ENCODE results near the gene BICD1. TPM values are rescaled to one million over a fixed set of nuclear protein-coding genes. Genes with fewer than 3 reads are reported as not detected.

Gene BICD1
- total RNA-seq, 1 donor from 2014 or later, result 7.7 TPM

- H3K4me3 ChIP-seq (ENCODE audit: low read depth, low read length), result no peak overlapping the region
- DNase-seq (ENCODE audit: low read depth), result peak; percentile 31
- TF ChIP-seq CTCF (conservative IDR thresholded peaks at IDR 0.05; ENCODE audit: low read depth, low read length), result no peak
Measured at GRCh38 chr12:32198555-32198954, 91.9 kb downstream of the BICD1 start.

GRCh38 chr12:32201096-32201495 lies 94.4 kb downstream of the BICD1 start:
- H3K4me3 ChIP-seq (ENCODE audit: low read depth, low read length), result no peak overlapping the region
- no peak for DNase-seq (ENCODE audit: low read depth)
- no peak for TF ChIP-seq CTCF (conservative IDR thresholded peaks at IDR 0.05; ENCODE audit: low read depth, low read length)

- DNase-seq (ENCODE audit: low read depth), result no peak
- no peak for TF ChIP-seq CTCF (conservative IDR thresholded peaks at IDR 0.05; ENCODE audit: low read depth, low read length)
- H3K4me3 ChIP-seq (ENCODE audit: low read depth, low read length), result no peak overlapping the region
Measured at GRCh38 chr12:32201976-32202375, 95.3 kb downstream of the BICD1 start.

- no peak for DNase-seq (ENCODE audit: low read depth)
- H3K4me3 ChIP-seq (ENCODE audit: low read depth, low read length), result no peak overlapping the region
- TF ChIP-seq CTCF (conservative IDR thresholded peaks at IDR 0.05; ENCODE audit: low read depth, low read length), result no peak
Measured at GRCh38 chr12:32205731-32206130, 99.1 kb downstream of the BICD1 start.

GRCh38 chr12:32208355-32208754 lies 101.7 kb downstream of the BICD1 start:
- TF ChIP-seq CTCF (conservative IDR thresholded peaks at IDR 0.05; ENCODE audit: low read depth, low read length), result no peak
- no peak for DNase-seq (ENCODE audit: low read depth)
- no peak overlapping the region for H3K4me3 ChIP-seq (ENCODE audit: low read depth, low read length)

GRCh38 chr12:32211066-32211899 lies 104.6 kb downstream of the BICD1 start:
- no peak overlapping the region for H3K4me3 ChIP-seq (ENCODE audit: low read depth, low read length)
- DNase-seq (ENCODE audit: low read depth), result no peak
- no peak for TF ChIP-seq CTCF (conservative IDR thresholded peaks at IDR 0.05; ENCODE audit: low read depth, low read length)

GRCh38 chr12:32211900-32212156 lies 105.2 kb downstream of the BICD1 start:
- no peak overlapping the region for H3K4me3 ChIP-seq (ENCODE audit: low read depth, low read length)
- TF ChIP-seq CTCF (conservative IDR thresholded peaks at IDR 0.05; ENCODE audit: low read depth, low read length), result no peak
- DNase-seq (ENCODE audit: low read depth), result no peak

All from epithelial cell of proximal tubule (primary cell).